Measurements from ENCODE around the gene GRM8. TPM values are rescaled to one million over a fixed set of nuclear protein-coding genes. Genes with fewer than 3 reads are reported as not detected.

The GRM8 gene
- polyA plus RNA-seq, 1 donor from 2014 or later: 1.5 TPM

- Histone ChIP-seq H3K4me3 (ENCODE audit: low read length) (no peak overlapping the region), H3K27ac (ENCODE audit: low read length) (no peak overlapping the region), H3K79me2 (replicated peaks; ENCODE audit: insufficient read depth, low read length) (no peaks in the 10 kb centered on the region), H3F3A (ENCODE audit: insufficient read depth, low read length, poor library complexity, severe bottlenecking) (no peaks in the 10 kb centered on the region), H3K36me3 (ENCODE audit: insufficient read depth, low read length) (no peaks in the 10 kb centered on the region), H3K9me3 (ENCODE audit: low read length) (no peaks in the 10 kb centered on the region), H4K20me1 (ENCODE audit: insufficient read depth) (no peaks in the 10 kb centered on the region), H3K9ac (ENCODE audit: low read length) (no peak overlapping the region), H3K27me3 (ENCODE audit: insufficient read depth, low read depth, low read length) (no peaks in the 10 kb centered on the region), H2AFZ (ENCODE audit: low read depth, low read length) (no peak overlapping the region), H3K4me2 (ENCODE audit: low read length) (no peak overlapping the region), H3K9me2 (ENCODE audit: insufficient read depth, low read length) (no peaks in the 10 kb centered on the region)
- TF ChIP-seq SMC3 (conservative IDR thresholded peaks at IDR 0.05; ENCODE audit: poor library complexity) (no peak), RAD21 (conservative IDR thresholded peaks at IDR 0.05) (no peak), POLR2AphosphoS5 (IDR thresholded peaks at IDR 0.05) (no peak), EZH2 (IDR thresholded peaks at IDR 0.05; ENCODE audit: borderline replicate concordance, insufficient read depth, low read length, poor library complexity, severe bottlenecking) (no peak), EP300 (conservative IDR thresholded peaks at IDR 0.05; ENCODE audit: poor library complexity, severe bottlenecking) (no peak)
Observed at GRCh38 chr7:126728967-126729366, 523.8 kb downstream of the GRM8 start.

- Histone ChIP-seq H3K27me3 (ENCODE audit: insufficient read depth, low read depth, low read length) (no peaks in the 10 kb centered on the region), H3F3A (ENCODE audit: insufficient read depth, low read length, poor library complexity, severe bottlenecking) (no peaks in the 10 kb centered on the region), H3K4me2 (ENCODE audit: low read length) (no peak overlapping the region), H3K9me2 (ENCODE audit: insufficient read depth, low read length) (no peaks in the 10 kb centered on the region), H3K36me3 (ENCODE audit: insufficient read depth, low read length) (no peaks in the 10 kb centered on the region), H3K79me2 (replicated peaks; ENCODE audit: insufficient read depth, low read length) (no peaks in the 10 kb centered on the region), H3K9ac (ENCODE audit: low read length) (no peak overlapping the region), H3K27ac (ENCODE audit: low read length) (no peak overlapping the region), H2AFZ (ENCODE audit: low read depth, low read length) (no peak overlapping the region), H3K4me3 (ENCODE audit: low read length) (no peak overlapping the region), H4K20me1 (ENCODE audit: insufficient read depth) (no peaks in the 10 kb centered on the region), H3K9me3 (ENCODE audit: low read length) (no peaks in the 10 kb centered on the region)
- TF ChIP-seq RAD21 (conservative IDR thresholded peaks at IDR 0.05) (no peak), TAF1 (IDR thresholded peaks at IDR 0.05; ENCODE audit: low read depth) (no peak), EZH2 (IDR thresholded peaks at IDR 0.05; ENCODE audit: borderline replicate concordance, insufficient read depth, low read length, poor library complexity, severe bottlenecking) (no peak), POLR2AphosphoS5 (IDR thresholded peaks at IDR 0.05) (no peak), EP300 (conservative IDR thresholded peaks at IDR 0.05; ENCODE audit: poor library complexity, severe bottlenecking) (no peak), CTCF (IDR thresholded peaks at IDR 0.05; ENCODE audit: poor library complexity, severe bottlenecking) (no peak), SMC3 (conservative IDR thresholded peaks at IDR 0.05; ENCODE audit: poor library complexity) (no peak), MXI1 (conservative IDR thresholded peaks at IDR 0.05; ENCODE audit: poor library complexity, severe bottlenecking) (no peak)
- TF ChIP-seq, protein P1, sequence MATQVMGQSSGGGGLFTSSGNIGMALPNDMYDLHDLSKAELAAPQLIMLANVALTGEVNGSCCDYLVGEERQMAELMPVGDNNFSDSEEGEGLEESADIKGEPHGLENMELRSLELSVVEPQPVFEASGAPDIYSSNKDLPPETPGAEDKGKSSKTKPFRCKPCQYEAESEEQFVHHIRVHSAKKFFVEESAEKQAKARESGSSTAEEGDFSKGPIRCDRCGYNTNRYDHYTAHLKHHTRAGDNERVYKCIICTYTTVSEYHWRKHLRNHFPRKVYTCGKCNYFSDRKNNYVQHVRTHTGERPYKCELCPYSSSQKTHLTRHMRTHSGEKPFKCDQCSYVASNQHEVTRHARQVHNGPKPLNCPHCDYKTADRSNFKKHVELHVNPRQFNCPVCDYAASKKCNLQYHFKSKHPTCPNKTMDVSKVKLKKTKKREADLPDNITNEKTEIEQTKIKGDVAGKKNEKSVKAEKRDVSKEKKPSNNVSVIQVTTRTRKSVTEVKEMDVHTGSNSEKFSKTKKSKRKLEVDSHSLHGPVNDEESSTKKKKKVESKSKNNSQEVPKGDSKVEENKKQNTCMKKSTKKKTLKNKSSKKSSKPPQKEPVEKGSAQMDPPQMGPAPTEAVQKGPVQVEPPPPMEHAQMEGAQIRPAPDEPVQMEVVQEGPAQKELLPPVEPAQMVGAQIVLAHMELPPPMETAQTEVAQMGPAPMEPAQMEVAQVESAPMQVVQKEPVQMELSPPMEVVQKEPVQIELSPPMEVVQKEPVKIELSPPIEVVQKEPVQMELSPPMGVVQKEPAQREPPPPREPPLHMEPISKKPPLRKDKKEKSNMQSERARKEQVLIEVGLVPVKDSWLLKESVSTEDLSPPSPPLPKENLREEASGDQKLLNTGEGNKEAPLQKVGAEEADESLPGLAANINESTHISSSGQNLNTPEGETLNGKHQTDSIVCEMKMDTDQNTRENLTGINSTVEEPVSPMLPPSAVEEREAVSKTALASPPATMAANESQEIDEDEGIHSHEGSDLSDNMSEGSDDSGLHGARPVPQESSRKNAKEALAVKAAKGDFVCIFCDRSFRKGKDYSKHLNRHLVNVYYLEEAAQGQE (IDR thresholded peaks at IDR 0.05; ENCODE audit: borderline replicate concordance): no peak
Observed at GRCh38 chr7:126727930-126728391, 524.8 kb downstream of the GRM8 start.

Data from neural cell (in vitro differentiated cells).